ENCODE data around the gene FRRS1L.

FRRS1L gene

GRCh38 chr9:109113892-109114609 is 53.0 kb downstream of the FRRS1L start:
- Histone ChIP-seq H3K4me2 (ENCODE audit: low read length) (peak overlapping the region; percentile 42), H3K27me3 (ENCODE audit: control insufficient read depth, insufficient read depth, low read length) (no peaks in the 10 kb centered on the region), H3K9me3 (replicated peaks; ENCODE audit: low read length) (no peaks in the 10 kb centered on the region), H3K4me3 (ENCODE audit: low read length) (no peak overlapping the region), H3K36me3 (ENCODE audit: insufficient read depth, low read length) (no peaks in the 10 kb centered on the region), H3K9ac (ENCODE audit: low read depth, low read length) (no peak overlapping the region), H3K4me1 (ENCODE audit: control insufficient read depth, insufficient read depth, low read length) (peaks cover 71% of the 10 kb centered on the region)

DNA sequence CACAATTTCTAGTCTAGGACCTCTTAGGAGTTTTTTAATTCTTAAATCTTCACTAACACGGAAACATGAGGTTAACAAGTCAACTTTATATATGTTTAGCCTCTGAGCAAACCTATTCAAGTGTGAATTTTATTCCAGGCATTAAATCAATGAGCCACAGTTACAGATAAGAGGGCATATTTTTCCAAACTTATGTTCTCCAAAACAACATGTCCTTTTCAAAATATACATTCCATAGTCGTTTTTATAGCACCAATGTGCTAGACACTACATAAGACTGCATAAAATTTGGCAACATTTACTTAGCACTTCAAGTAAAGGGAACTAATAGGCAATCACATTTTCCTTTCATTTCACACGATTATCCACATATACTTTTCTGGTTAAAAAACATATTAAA is 53.8 kb downstream of the FRRS1L start:
- Histone ChIP-seq H3K4me1 (ENCODE audit: control insufficient read depth, insufficient read depth, low read length) (peaks cover 76% of the 10 kb centered on the region), H3K27me3 (ENCODE audit: control insufficient read depth, insufficient read depth, low read length) (no peaks in the 10 kb centered on the region), H3K4me3 (ENCODE audit: low read length) (no peak overlapping the region), H3K9ac (ENCODE audit: low read depth, low read length) (no peak overlapping the region), H3K9me3 (replicated peaks; ENCODE audit: low read length) (no peaks in the 10 kb centered on the region), H3K36me3 (ENCODE audit: insufficient read depth, low read length) (no peaks in the 10 kb centered on the region), H3K4me2 (ENCODE audit: low read length) (no peak overlapping the region)

DNA sequence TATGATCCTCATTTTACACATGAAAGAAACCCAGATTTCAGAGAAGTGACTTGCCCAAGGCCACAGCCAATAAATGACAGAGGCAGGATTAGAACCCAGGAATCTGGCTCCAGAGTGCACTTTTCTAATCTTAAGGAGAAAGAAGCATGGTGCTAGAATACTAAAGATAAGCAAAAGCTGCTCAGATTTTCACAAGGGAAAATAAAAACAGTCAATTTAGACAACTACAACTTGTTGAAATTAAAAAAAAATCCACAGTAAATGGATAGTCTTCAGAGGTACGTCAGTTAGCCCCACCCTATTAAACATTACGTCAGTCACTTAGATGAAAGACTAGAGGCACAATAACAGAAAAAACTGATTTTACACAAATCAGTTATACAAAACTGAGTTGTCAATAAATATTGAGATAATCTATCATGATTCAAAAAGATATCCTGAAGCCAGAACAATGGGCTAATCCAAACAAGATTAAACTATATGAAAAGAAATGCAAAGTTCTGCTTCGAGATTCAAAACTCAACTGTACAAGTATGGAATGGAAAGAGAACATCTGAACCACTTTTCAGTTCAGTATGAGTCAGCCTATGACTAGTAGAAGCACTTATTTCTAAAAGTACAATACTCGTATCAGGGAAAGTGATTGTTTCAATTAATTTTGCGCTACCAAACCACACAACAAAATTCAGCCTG is 56.6 kb downstream of the FRRS1L start:
- H3K9ac ChIP-seq (ENCODE audit: low read depth, low read length): peak overlapping the region; percentile 70
- no peaks in the 10 kb centered on the region for H3K9me3 ChIP-seq (replicated peaks; ENCODE audit: low read length)
- H3K4me3 ChIP-seq (ENCODE audit: low read length): peak overlapping the region; percentile 57
- no peaks in the 10 kb centered on the region for H3K27me3 ChIP-seq (ENCODE audit: control insufficient read depth, insufficient read depth, low read length)
- H3K4me1 ChIP-seq (ENCODE audit: control insufficient read depth, insufficient read depth, low read length): peaks cover 70% of the 10 kb centered on the region
- H3K4me2 ChIP-seq (ENCODE audit: low read length): peak overlapping the region; percentile 81
- H3K36me3 ChIP-seq (ENCODE audit: insufficient read depth, low read length): no peaks in the 10 kb centered on the region

GRCh38 chr9:109109967-109110328 is 57.1 kb downstream of the FRRS1L start:
- Histone ChIP-seq H3K4me2 (ENCODE audit: low read length) (peak overlapping the region; percentile 81), H3K4me1 (ENCODE audit: control insufficient read depth, insufficient read depth, low read length) (peaks cover 66% of the 10 kb centered on the region), H3K27me3 (ENCODE audit: control insufficient read depth, insufficient read depth, low read length) (no peaks in the 10 kb centered on the region), H3K9me3 (replicated peaks; ENCODE audit: low read length) (no peaks in the 10 kb centered on the region), H3K9ac (ENCODE audit: low read depth, low read length) (peak overlapping the region; percentile 70), H3K4me3 (ENCODE audit: low read length) (peak overlapping the region; percentile 57), H3K36me3 (ENCODE audit: insufficient read depth, low read length) (peaks cover 5% of the 10 kb centered on the region)

DNA sequence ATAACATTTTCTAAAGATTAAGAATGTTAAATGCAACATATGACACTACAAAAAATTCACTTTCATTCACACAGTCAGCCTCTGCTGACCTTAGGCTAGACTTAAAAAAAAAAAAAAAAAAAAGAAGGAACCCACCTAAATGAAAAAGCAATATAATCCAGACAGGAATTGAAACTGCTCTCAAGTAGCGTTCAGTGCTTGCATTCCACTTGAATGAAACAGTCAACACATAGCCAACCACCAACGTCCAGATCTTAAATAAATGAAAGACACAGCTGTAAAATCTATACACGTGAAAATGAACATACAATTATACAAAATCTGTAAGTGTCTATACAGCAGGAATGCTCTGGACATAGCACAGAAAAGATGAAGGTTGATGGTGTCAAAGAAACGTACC is 58.7 kb downstream of the FRRS1L start:
- no peaks in the 10 kb centered on the region for H3K9me3 ChIP-seq (replicated peaks; ENCODE audit: low read length)
- peak overlapping the region; percentile 70 for H3K9ac ChIP-seq (ENCODE audit: low read depth, low read length)
- H3K36me3 ChIP-seq (ENCODE audit: insufficient read depth, low read length): peaks cover 5% of the 10 kb centered on the region
- H3K4me1 ChIP-seq (ENCODE audit: control insufficient read depth, insufficient read depth, low read length): peaks cover 50% of the 10 kb centered on the region
- no peaks in the 10 kb centered on the region for H3K27me3 ChIP-seq (ENCODE audit: control insufficient read depth, insufficient read depth, low read length)
- peak overlapping the region; percentile 40 for H3K4me3 ChIP-seq (ENCODE audit: low read length)
- peak overlapping the region; percentile 81 for H3K4me2 ChIP-seq (ENCODE audit: low read length)

DNA sequence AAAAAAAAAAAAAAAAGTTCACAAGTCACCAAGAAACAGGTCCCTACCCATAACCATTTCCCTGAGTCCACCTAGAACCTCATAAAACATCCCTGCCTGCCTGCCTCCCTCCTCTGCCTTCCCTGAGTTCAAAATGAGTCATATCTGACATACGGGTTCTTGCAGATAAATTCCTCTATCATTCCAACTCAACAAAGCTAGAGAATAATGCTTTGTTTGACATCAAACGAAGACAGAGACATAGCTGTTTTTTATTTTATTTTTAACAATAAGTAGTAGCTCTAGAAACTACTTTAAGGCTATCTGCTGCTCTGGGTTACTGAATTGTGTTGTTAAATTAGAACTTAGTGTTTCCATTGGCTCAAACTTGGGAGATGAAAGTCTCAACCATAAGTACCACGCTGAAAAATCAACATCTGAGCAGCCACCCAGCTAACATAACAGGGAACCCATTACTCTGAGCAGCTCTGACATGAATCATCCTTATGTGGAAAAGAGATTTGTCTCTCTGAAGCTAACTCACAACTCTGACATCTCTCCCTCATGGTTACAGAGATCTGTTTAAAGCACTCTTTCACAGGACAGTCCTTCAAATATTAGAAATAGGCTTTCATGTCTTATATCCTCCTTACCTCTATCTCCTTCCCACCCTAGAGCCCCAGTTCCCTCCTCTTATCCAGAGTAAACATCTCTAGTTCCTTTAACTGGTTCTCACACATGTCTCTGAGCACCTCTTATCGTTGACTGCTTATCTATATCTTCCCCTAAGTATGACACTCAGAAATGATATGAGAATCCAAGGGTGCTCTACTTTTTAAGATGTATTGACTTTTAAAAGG is 59.4 kb downstream of the FRRS1L start:
- peaks cover 5% of the 10 kb centered on the region for H3K36me3 ChIP-seq (ENCODE audit: insufficient read depth, low read length)
- peak overlapping the region; percentile 81 for H3K4me2 ChIP-seq (ENCODE audit: low read length)
- H3K9me3 ChIP-seq (replicated peaks; ENCODE audit: low read length): no peaks in the 10 kb centered on the region
- peak overlapping the region; percentile 70 for H3K9ac ChIP-seq (ENCODE audit: low read depth, low read length)
- no peaks in the 10 kb centered on the region for H3K27me3 ChIP-seq (ENCODE audit: control insufficient read depth, insufficient read depth, low read length)
- peaks cover 46% of the 10 kb centered on the region for H3K4me1 ChIP-seq (ENCODE audit: control insufficient read depth, insufficient read depth, low read length)
- peak overlapping the region; percentile 40 for H3K4me3 ChIP-seq (ENCODE audit: low read length)

DNA sequence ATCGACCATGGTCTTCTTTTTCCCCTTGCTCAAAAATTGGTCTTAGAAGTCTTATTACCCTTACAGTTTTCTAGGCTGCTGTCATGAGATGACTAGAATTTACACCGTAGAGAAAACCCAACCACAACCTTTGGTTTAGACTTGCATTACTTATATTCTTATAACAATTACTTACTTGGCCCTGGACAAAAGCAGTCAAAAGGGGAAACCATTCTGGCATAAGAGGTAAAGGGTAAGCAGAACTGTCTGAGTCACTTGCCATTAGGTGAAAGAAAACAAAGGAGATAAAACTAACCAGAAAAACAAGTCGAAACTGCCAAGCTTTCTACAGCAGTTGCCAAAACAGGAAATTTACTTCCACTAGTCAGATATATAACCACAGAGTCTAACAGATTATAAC is 65.2 kb downstream of the FRRS1L start:
- peaks cover 48% of the 10 kb centered on the region for H3K4me1 ChIP-seq (ENCODE audit: control insufficient read depth, insufficient read depth, low read length)
- H3K4me3 ChIP-seq (ENCODE audit: low read length): no peak overlapping the region
- H3K9ac ChIP-seq (ENCODE audit: low read depth, low read length): no peak overlapping the region

DNA sequence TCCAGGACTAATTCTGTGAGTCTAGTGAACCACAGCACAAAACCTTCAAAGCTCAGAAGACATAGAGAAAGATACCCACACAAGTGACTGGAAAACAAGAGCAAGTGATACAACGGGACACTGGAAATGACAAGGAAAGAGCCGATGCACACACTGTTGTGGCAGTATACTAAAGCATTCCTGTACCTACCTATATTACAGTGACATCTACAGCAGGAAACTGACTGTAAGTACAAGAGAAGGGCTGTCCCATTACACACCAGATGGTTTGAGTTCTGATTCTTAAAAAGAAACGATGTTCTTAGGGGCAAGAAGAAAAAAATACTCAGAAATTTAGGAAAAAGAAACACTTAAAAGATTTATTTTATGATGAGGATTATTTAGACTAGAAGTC is 65.8 kb downstream of the FRRS1L start:
- Histone ChIP-seq H3K4me1 (ENCODE audit: control insufficient read depth, insufficient read depth, low read length) (peaks cover 46% of the 10 kb centered on the region), H3K4me3 (ENCODE audit: low read length) (no peak overlapping the region), H3K27me3 (ENCODE audit: control insufficient read depth, insufficient read depth, low read length) (no peaks in the 10 kb centered on the region)

More for the DNA sequence above, 65.2 kb downstream of the FRRS1L start:
- no peaks in the 10 kb centered on the region for H3K9me3 ChIP-seq (replicated peaks; ENCODE audit: low read length)
- no peaks in the 10 kb centered on the region for H3K27me3 ChIP-seq (ENCODE audit: control insufficient read depth, insufficient read depth, low read length)
- H3K36me3 ChIP-seq (ENCODE audit: insufficient read depth, low read length): peaks cover 5% of the 10 kb centered on the region
- peak overlapping the region; percentile 48 for H3K4me2 ChIP-seq (ENCODE audit: low read length)

GRCh38 chr9:109100543-109101201 is 66.4 kb downstream of the FRRS1L start:
- peaks cover 5% of the 10 kb centered on the region for H3K36me3 ChIP-seq (ENCODE audit: insufficient read depth, low read length)
- no peak overlapping the region for H3K9ac ChIP-seq (ENCODE audit: low read depth, low read length)

More for the DNA sequence above, 65.8 kb downstream of the FRRS1L start:
- no peaks in the 10 kb centered on the region for H3K9me3 ChIP-seq (replicated peaks; ENCODE audit: low read length)
- H3K36me3 ChIP-seq (ENCODE audit: insufficient read depth, low read length): peaks cover 5% of the 10 kb centered on the region
- H3K9ac ChIP-seq (ENCODE audit: low read depth, low read length): no peak overlapping the region
- H3K4me2 ChIP-seq (ENCODE audit: low read length): no peak overlapping the region

GRCh38 chr9:109098960-109099308 is 68.1 kb downstream of the FRRS1L start:
- peaks cover 1% of the 10 kb centered on the region for H3K36me3 ChIP-seq (ENCODE audit: insufficient read depth, low read length)
- H3K27me3 ChIP-seq (ENCODE audit: control insufficient read depth, insufficient read depth, low read length): no peaks in the 10 kb centered on the region
- peaks cover 46% of the 10 kb centered on the region for H3K4me1 ChIP-seq (ENCODE audit: control insufficient read depth, insufficient read depth, low read length)
- no peaks in the 10 kb centered on the region for H3K9me3 ChIP-seq (replicated peaks; ENCODE audit: low read length)
- H3K4me2 ChIP-seq (ENCODE audit: low read length): peak overlapping the region; percentile 61
- peak overlapping the region; percentile 9 for H3K4me3 ChIP-seq (ENCODE audit: low read length)
- H3K9ac ChIP-seq (ENCODE audit: low read depth, low read length): peak overlapping the region; percentile 29

More at GRCh38 chr9:109100543-109101201, 66.4 kb downstream of the FRRS1L start:
- no peaks in the 10 kb centered on the region for H3K27me3 ChIP-seq (ENCODE audit: control insufficient read depth, insufficient read depth, low read length)
- no peak overlapping the region for H3K4me2 ChIP-seq (ENCODE audit: low read length)
- H3K4me3 ChIP-seq (ENCODE audit: low read length): no peak overlapping the region
- H3K4me1 ChIP-seq (ENCODE audit: control insufficient read depth, insufficient read depth, low read length): peaks cover 46% of the 10 kb centered on the region
- no peaks in the 10 kb centered on the region for H3K9me3 ChIP-seq (replicated peaks; ENCODE audit: low read length)

Data from skeletal muscle satellite cell (primary cell).